ENCODE results near the gene FOXP1. TPM values are rescaled to one million over a fixed set of nuclear protein-coding genes. Genes with fewer than 3 reads are reported as not detected.
A peak's percentile ranks its signal among the peaks of the same experiment; 100 is the strongest.

The FOXP1 gene
- total and polyA plus RNA-seq, 2 of the 13 experiments (the other 11 are each of a cell fraction or from before 2014, with no cell fraction given) = 40.4 to 59.0 TPM

DNA sequence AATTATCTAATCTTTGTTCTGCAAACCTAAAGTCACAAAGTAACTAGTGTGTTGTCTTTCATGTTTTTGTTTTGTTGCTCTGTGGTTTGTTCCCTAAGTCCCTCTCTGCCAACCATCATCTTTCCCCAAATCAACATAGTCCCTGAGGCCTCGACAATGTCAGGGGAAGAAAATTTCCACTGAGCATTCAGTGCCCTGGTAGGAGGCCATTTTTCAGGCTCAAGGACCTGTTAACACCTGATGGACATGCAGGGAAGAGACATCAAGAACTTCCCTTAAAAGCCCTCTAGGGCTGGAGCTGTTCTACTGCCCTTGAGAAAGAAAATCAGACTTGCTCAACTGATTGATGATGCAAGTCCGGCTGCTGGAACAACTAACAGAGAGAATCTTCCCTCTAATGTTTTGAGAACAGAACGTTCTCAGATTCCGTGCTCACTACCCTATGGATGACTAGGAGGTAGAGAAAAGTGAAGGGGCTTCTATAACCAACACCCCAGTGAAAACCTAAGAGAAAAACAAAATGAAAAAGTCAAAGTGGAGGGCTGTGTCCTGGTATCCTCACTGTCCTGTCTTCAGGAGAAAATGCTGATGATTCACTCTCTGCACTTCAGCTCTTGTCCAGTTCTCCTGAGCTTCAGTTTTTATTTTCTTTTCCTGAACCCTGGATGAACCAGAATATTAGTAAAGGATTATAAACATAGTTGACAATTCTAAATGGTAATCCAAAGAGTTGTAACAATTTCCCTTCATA, 373.1 kb downstream of the FOXP1 start (continued):
- TF ChIP-seq ISL2 (CRISPR knock-in tag; IDR thresholded peaks at IDR 0.05) = peak; percentile 64
- 0 out of 2 replicates have a peak, but pooled peaks have one; percentile 13 for TF ChIP-seq POGZ (CRISPR knock-in tag; IDR thresholded peaks at IDR 0.05)
- TF ChIP-seq RAD21 (CRISPR knock-in tag; IDR thresholded peaks at IDR 0.05) = peak; percentile 19; the same call in 1 of the 2 replicates
- TF ChIP-seq KAT7 (CRISPR knock-in tag; IDR thresholded peaks at IDR 0.05; ENCODE audit: borderline replicate concordance) = 0 out of 2 replicates have a peak, but pooled peaks have one; percentile 26
- TF ChIP-seq ESRRA (CRISPR knock-in tag; IDR thresholded peaks at IDR 0.05; ENCODE audit: low read depth) = no peak
- TF ChIP-seq ZNF484 (CRISPR knock-in tag; IDR thresholded peaks at IDR 0.05; ENCODE audit: borderline replicate concordance, low read depth) = no peak
- 0 out of 2 replicates have a peak, but pooled peaks have one; percentile 54 for TF ChIP-seq HDAC2 (CRISPR knock-in tag; IDR thresholded peaks at IDR 0.05)
- TF ChIP-seq TGIF2 (CRISPR knock-in tag; IDR thresholded peaks at IDR 0.05) = peak; percentile 54; the same call in 1 of the 2 replicates
- peak; percentile 51 for TF ChIP-seq FOSL2 (CRISPR knock-in tag; IDR thresholded peaks at IDR 0.05)
- TF ChIP-seq, protein P1, sequence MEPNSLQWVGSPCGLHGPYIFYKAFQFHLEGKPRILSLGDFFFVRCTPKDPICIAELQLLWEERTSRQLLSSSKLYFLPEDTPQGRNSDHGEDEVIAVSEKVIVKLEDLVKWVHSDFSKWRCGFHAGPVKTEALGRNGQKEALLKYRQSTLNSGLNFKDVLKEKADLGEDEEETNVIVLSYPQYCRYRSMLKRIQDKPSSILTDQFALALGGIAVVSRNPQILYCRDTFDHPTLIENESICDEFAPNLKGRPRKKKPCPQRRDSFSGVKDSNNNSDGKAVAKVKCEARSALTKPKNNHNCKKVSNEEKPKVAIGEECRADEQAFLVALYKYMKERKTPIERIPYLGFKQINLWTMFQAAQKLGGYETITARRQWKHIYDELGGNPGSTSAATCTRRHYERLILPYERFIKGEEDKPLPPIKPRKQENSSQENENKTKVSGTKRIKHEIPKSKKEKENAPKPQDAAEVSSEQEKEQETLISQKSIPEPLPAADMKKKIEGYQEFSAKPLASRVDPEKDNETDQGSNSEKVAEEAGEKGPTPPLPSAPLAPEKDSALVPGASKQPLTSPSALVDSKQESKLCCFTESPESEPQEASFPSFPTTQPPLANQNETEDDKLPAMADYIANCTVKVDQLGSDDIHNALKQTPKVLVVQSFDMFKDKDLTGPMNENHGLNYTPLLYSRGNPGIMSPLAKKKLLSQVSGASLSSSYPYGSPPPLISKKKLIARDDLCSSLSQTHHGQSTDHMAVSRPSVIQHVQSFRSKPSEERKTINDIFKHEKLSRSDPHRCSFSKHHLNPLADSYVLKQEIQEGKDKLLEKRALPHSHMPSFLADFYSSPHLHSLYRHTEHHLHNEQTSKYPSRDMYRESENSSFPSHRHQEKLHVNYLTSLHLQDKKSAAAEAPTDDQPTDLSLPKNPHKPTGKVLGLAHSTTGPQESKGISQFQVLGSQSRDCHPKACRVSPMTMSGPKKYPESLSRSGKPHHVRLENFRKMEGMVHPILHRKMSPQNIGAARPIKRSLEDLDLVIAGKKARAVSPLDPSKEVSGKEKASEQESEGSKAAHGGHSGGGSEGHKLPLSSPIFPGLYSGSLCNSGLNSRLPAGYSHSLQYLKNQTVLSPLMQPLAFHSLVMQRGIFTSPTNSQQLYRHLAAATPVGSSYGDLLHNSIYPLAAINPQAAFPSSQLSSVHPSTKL (CRISPR knock-in tag; IDR thresholded peaks at IDR 0.05) = peak; percentile 75
- TF ChIP-seq HNF4A (CRISPR knock-in tag; IDR thresholded peaks at IDR 0.05) = peak; percentile 36; the same call in 1 of the 2 replicates
- 0 out of 2 replicates have a peak, but pooled peaks have one; percentile 37 for TF ChIP-seq ZFY (CRISPR knock-in tag; IDR thresholded peaks at IDR 0.05)
- TF ChIP-seq SOX6 (IDR thresholded peaks at IDR 0.05) = no peak
- TF ChIP-seq SOX6 (CRISPR knock-in tag; IDR thresholded peaks at IDR 0.05) = peak; percentile 71
- no peak for TF ChIP-seq ZMYM2 (CRISPR knock-in tag; IDR thresholded peaks at IDR 0.05)
- TF ChIP-seq, protein P2, sequence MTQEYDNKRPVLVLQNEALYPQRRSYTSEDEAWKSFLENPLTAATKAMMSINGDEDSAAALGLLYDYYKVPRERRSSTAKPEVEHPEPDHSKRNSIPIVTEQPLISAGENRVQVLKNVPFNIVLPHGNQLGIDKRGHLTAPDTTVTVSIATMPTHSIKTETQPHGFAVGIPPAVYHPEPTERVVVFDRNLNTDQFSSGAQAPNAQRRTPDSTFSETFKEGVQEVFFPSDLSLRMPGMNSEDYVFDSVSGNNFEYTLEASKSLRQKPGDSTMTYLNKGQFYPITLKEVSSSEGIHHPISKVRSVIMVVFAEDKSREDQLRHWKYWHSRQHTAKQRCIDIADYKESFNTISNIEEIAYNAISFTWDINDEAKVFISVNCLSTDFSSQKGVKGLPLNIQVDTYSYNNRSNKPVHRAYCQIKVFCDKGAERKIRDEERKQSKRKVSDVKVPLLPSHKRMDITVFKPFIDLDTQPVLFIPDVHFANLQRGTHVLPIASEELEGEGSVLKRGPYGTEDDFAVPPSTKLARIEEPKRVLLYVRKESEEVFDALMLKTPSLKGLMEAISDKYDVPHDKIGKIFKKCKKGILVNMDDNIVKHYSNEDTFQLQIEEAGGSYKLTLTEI (CRISPR knock-in tag; conservative IDR thresholded peaks at IDR 0.05) = no peak
- TF ChIP-seq ZNF558 (CRISPR knock-in tag; IDR thresholded peaks at IDR 0.05; ENCODE audit: borderline replicate concordance) = no peak
- no peak for TF ChIP-seq ZNF235 (CRISPR knock-in tag; IDR thresholded peaks at IDR 0.05; ENCODE audit: borderline replicate concordance)
- TF ChIP-seq, protein P3, sequence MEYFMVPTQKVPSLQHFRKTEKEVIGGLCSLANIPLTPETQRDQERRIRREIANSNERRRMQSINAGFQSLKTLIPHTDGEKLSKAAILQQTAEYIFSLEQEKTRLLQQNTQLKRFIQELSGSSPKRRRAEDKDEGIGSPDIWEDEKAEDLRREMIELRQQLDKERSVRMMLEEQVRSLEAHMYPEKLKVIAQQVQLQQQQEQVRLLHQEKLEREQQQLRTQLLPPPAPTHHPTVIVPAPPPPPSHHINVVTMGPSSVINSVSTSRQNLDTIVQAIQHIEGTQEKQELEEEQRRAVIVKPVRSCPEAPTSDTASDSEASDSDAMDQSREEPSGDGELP (IDR thresholded peaks at IDR 0.05; ENCODE audit: borderline replicate concordance, low read depth) = peak; percentile 52; the same call in 1 of the 2 replicates
- TF ChIP-seq, protein P4, sequence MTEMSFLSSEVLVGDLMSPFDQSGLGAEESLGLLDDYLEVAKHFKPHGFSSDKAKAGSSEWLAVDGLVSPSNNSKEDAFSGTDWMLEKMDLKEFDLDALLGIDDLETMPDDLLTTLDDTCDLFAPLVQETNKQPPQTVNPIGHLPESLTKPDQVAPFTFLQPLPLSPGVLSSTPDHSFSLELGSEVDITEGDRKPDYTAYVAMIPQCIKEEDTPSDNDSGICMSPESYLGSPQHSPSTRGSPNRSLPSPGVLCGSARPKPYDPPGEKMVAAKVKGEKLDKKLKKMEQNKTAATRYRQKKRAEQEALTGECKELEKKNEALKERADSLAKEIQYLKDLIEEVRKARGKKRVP (CRISPR knock-in tag; IDR thresholded peaks at IDR 0.05) = peak in 1 of 2 experiments; percentile 93; a peak in 2 of 4 replicates
- TF ChIP-seq CREB1 (IDR thresholded peaks at IDR 0.05) = no peak
- peak; percentile 58; the same call in 1 of the 2 replicates for TF ChIP-seq CREB1 (CRISPR knock-in tag; IDR thresholded peaks at IDR 0.05)
- no peak for TF ChIP-seq ZNF350 (CRISPR knock-in tag; IDR thresholded peaks at IDR 0.05; ENCODE audit: borderline replicate concordance, low read depth)
